Measurements from ENCODE around the gene ST8SIA2.
A peak's percentile ranks its signal among the peaks of the same experiment; 100 is the strongest.

Gene ST8SIA2

DNA sequence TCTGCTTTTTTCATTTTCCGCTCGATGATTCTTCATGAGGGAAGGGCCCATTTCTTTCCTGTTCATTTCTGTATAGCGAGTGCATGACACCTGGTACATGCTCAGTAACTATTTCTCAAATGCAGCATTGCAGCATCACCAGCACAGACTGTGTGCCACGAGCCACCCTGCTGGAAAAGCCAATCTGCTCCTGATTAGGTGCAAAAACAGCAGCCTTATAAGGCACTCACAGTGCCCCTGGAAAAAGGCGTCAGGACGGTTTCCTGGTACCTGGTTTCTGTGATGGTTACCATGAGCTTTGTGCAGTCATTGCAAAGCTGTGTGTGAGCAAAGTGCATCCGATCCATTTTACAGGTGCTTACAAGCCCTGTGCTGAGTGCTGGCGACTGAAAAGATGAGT lies 15.8 kb downstream of the ST8SIA2 start:
- no peak overlapping the region for H3K4me3 ChIP-seq (ENCODE audit: low read length in 2 of 2)
- no peak overlapping the region for H3K14ac ChIP-seq (ENCODE audit: low read length)
- H3K23ac ChIP-seq (ENCODE audit: low read depth, low read length, poor library complexity): no peak overlapping the region
- no peaks in the 10 kb centered on the region for H3K9me3 ChIP-seq (replicated peaks in 1 of 2; ENCODE audit: control insufficient read depth in 2 of 2, insufficient read depth in 1 of 2, low read depth in 1 of 2, low read length in 2 of 2)
- no peak overlapping the region for H2AFZ ChIP-seq (ENCODE audit: low read length)
- H3K9ac ChIP-seq (ENCODE audit: low read depth, low read length, poor library complexity): no peak overlapping the region
- H3K27me3 ChIP-seq (ENCODE audit: control insufficient read depth in 3 of 3, insufficient read depth in 3 of 3, low read depth in 1 of 3, low read length in 3 of 3): no peaks in the 10 kb centered on the region
- WGBS, 2 donors (ENCODE audit: extremely low coverage in 2 of 2, insufficient read length in 2 of 2, insufficient replicate concordance in 1 of 2): no CpG with 5 or more reads among the region's 8 CpGs
- H2AK5ac ChIP-seq (ENCODE audit: low read depth, low read length): no peak overlapping the region
- H3K36me3 ChIP-seq (replicated peaks in 1 of 2; ENCODE audit: control insufficient read depth in 2 of 2, insufficient read depth in 2 of 2, low read length in 2 of 2): peaks cover 9 to 51% of the 10 kb centered on the region in 2 donors
- H3K27ac ChIP-seq (replicated peaks; ENCODE audit: low read length): no peak overlapping the region
- peak overlapping the region; percentile 32 for H3K18ac ChIP-seq (ENCODE audit: low read length)
- no peak overlapping the region for H3K4ac ChIP-seq (ENCODE audit: low read length)
- no peak overlapping the region for H3K4me2 ChIP-seq (ENCODE audit: insufficient read depth, low read length, poor library complexity, severe bottlenecking)
- peaks cover 1% of the 10 kb centered on the region for H3K79me1 ChIP-seq (ENCODE audit: low read depth, low read length)
- H2BK15ac ChIP-seq (ENCODE audit: low read length): no peak overlapping the region
- H4K91ac ChIP-seq (ENCODE audit: low read depth, low read length, poor library complexity): no peak overlapping the region
- no peak overlapping the region for H2BK120ac ChIP-seq (ENCODE audit: low read depth, low read length)
- H2BK5ac ChIP-seq (ENCODE audit: low read length): no peak overlapping the region
- peaks cover 14 to 15% of the 10 kb centered on the region in 2 donors for H3K4me1 ChIP-seq (ENCODE audit: control insufficient read depth in 2 of 2, insufficient read depth in 1 of 2, low read depth in 1 of 2, low read length in 2 of 2)
- H4K8ac ChIP-seq (ENCODE audit: low read depth, low read length): no peak overlapping the region
- no peak overlapping the region for H2BK12ac ChIP-seq (ENCODE audit: low read length)
- no peak for DNase-seq (ENCODE audit: low spot score)

- Histone ChIP-seq H3K23ac (ENCODE audit: low read depth, low read length, poor library complexity) (no peak overlapping the region), H3K14ac (ENCODE audit: low read length) (no peak overlapping the region), H3K9ac (ENCODE audit: low read depth, low read length, poor library complexity) (no peak overlapping the region), H2AFZ (ENCODE audit: low read length) (no peak overlapping the region), H3K27ac (replicated peaks; ENCODE audit: low read length) (no peak overlapping the region), H2AK5ac (ENCODE audit: low read depth, low read length) (no peak overlapping the region), H3K4me3 (ENCODE audit: low read length in 2 of 2) (no peak overlapping the region), H2BK5ac (ENCODE audit: low read length) (no peak overlapping the region), H4K8ac (ENCODE audit: low read depth, low read length) (peak overlapping the region; percentile 26), H3K4me1 (ENCODE audit: control insufficient read depth in 2 of 2, insufficient read depth in 1 of 2, low read depth in 1 of 2, low read length in 2 of 2) (peaks cover 15 to 16% of the 10 kb centered on the region in 2 donors), H2BK12ac (ENCODE audit: low read length) (no peak overlapping the region), H3K4ac (ENCODE audit: low read length) (no peak overlapping the region), H3K18ac (ENCODE audit: low read length) (no peak overlapping the region), H3K27me3 (ENCODE audit: control insufficient read depth in 3 of 3, insufficient read depth in 3 of 3, low read depth in 1 of 3, low read length in 3 of 3) (no peaks in the 10 kb centered on the region), H3K9me3 (replicated peaks in 1 of 2; ENCODE audit: control insufficient read depth in 2 of 2, insufficient read depth in 1 of 2, low read depth in 1 of 2, low read length in 2 of 2) (no peaks in the 10 kb centered on the region), H3K4me2 (ENCODE audit: insufficient read depth, low read length, poor library complexity, severe bottlenecking) (no peak overlapping the region), H3K79me1 (ENCODE audit: low read depth, low read length) (peaks cover 1% of the 10 kb centered on the region), H2BK120ac (ENCODE audit: low read depth, low read length) (no peak overlapping the region), H4K91ac (ENCODE audit: low read depth, low read length, poor library complexity) (no peak overlapping the region), H2BK15ac (ENCODE audit: low read length) (no peak overlapping the region), H3K36me3 (replicated peaks in 1 of 2; ENCODE audit: control insufficient read depth in 2 of 2, insufficient read depth in 2 of 2, low read length in 2 of 2) (peaks cover 12 to 55% of the 10 kb centered on the region in 2 donors)
- no peak for DNase-seq (ENCODE audit: low spot score)
- no CpG with 5 or more reads among the region's 6 CpGs for WGBS, 2 donors (ENCODE audit: extremely low coverage in 2 of 2, insufficient read length in 2 of 2, insufficient replicate concordance in 1 of 2)
These were observed 16.9 kb downstream of the ST8SIA2 start for GRCh38 chr15:92410537-92410936.

DNA sequence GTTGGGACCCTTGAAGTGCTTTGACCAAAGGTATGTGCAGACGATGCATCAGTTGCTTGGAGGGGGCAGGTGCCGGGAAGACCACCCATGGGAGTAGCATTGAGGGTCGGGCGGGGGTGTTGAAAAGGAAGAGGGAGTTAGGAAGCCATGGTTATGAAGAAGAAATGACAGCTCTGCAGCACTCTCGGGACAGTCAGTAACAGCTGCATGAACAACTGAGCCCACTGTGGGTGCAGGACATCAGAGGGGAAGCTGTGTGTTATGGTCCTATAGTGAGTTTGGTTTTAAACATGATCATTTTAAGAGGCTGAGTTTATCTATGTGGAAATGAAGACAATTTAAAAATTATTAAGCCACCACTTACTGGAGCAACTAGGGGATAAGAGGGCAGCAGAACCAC lies 17.6 kb downstream of the ST8SIA2 start:
- Histone ChIP-seq H3K4me2 (ENCODE audit: insufficient read depth, low read length, poor library complexity, severe bottlenecking) (no peak overlapping the region), H3K14ac (ENCODE audit: low read length) (no peak overlapping the region), H3K23ac (ENCODE audit: low read depth, low read length, poor library complexity) (no peak overlapping the region), H3K27me3 (ENCODE audit: control insufficient read depth in 3 of 3, insufficient read depth in 3 of 3, low read depth in 1 of 3, low read length in 3 of 3) (no peaks in the 10 kb centered on the region), H3K27ac (replicated peaks; ENCODE audit: low read length) (no peak overlapping the region), H4K8ac (ENCODE audit: low read depth, low read length) (no peak overlapping the region), H2AK5ac (ENCODE audit: low read depth, low read length) (no peak overlapping the region), H3K4me3 (ENCODE audit: low read length in 2 of 2) (no peak overlapping the region), H3K36me3 (replicated peaks in 1 of 2; ENCODE audit: control insufficient read depth in 2 of 2, insufficient read depth in 2 of 2, low read length in 2 of 2) (peaks cover 11 to 55% of the 10 kb centered on the region in 2 donors), H3K4ac (ENCODE audit: low read length) (no peak overlapping the region), H3K9me3 (replicated peaks in 1 of 2; ENCODE audit: control insufficient read depth in 2 of 2, insufficient read depth in 1 of 2, low read depth in 1 of 2, low read length in 2 of 2) (no peaks in the 10 kb centered on the region), H3K79me1 (ENCODE audit: low read depth, low read length) (peaks cover 1% of the 10 kb centered on the region), H2BK12ac (ENCODE audit: low read length) (no peak overlapping the region), H2BK5ac (ENCODE audit: low read length) (no peak overlapping the region), H2BK15ac (ENCODE audit: low read length) (no peak overlapping the region), H3K18ac (ENCODE audit: low read length) (peak overlapping the region; percentile 13), H2BK120ac (ENCODE audit: low read depth, low read length) (no peak overlapping the region), H3K9ac (ENCODE audit: low read depth, low read length, poor library complexity) (no peak overlapping the region), H2AFZ (ENCODE audit: low read length) (no peak overlapping the region), H4K91ac (ENCODE audit: low read depth, low read length, poor library complexity) (no peak overlapping the region), H3K4me1 (ENCODE audit: control insufficient read depth in 2 of 2, insufficient read depth in 1 of 2, low read depth in 1 of 2, low read length in 2 of 2) (peaks cover 15 to 18% of the 10 kb centered on the region in 2 donors)
- DNase-seq (ENCODE audit: low spot score): no peak
- no CpG with 5 or more reads among the region's 5 CpGs for WGBS, 2 donors (ENCODE audit: extremely low coverage in 2 of 2, insufficient read length in 2 of 2, insufficient replicate concordance in 1 of 2)

GRCh38 chr15:92413510-92413909 lies 19.8 kb downstream of the ST8SIA2 start:
- DNase-seq (ENCODE audit: low spot score): peak; percentile 66
- H3K14ac ChIP-seq (ENCODE audit: low read length): no peak overlapping the region
- no peak overlapping the region for H3K4me2 ChIP-seq (ENCODE audit: insufficient read depth, low read length, poor library complexity, severe bottlenecking)
- no peak overlapping the region for H3K4ac ChIP-seq (ENCODE audit: low read length)
- peaks cover 1% of the 10 kb centered on the region for H3K79me1 ChIP-seq (ENCODE audit: low read depth, low read length)
- H2BK120ac ChIP-seq (ENCODE audit: low read depth, low read length): no peak overlapping the region
- no peak overlapping the region for H4K91ac ChIP-seq (ENCODE audit: low read depth, low read length, poor library complexity)
- H3K36me3 ChIP-seq (replicated peaks in 1 of 2; ENCODE audit: control insufficient read depth in 2 of 2, insufficient read depth in 2 of 2, low read length in 2 of 2): peaks cover 16 to 62% of the 10 kb centered on the region in 2 donors
- H2AK5ac ChIP-seq (ENCODE audit: low read depth, low read length): no peak overlapping the region
- H3K4me3 ChIP-seq (ENCODE audit: low read length in 2 of 2): no peak overlapping the region
- no peak overlapping the region for H4K8ac ChIP-seq (ENCODE audit: low read depth, low read length)
- no CpG with 5 or more reads among the region's 9 CpGs for WGBS, 2 donors (ENCODE audit: extremely low coverage in 2 of 2, insufficient read length in 2 of 2, insufficient replicate concordance in 1 of 2)
- peaks cover 0 to 6% of the 10 kb centered on the region in 2 donors for H3K9me3 ChIP-seq (replicated peaks in 1 of 2; ENCODE audit: control insufficient read depth in 2 of 2, insufficient read depth in 1 of 2, low read depth in 1 of 2, low read length in 2 of 2)
- H3K4me1 ChIP-seq (ENCODE audit: control insufficient read depth in 2 of 2, insufficient read depth in 1 of 2, low read depth in 1 of 2, low read length in 2 of 2): peaks cover 12 to 18% of the 10 kb centered on the region in 2 donors
- H2BK12ac ChIP-seq (ENCODE audit: low read length): no peak overlapping the region
- no peak overlapping the region for H3K23ac ChIP-seq (ENCODE audit: low read depth, low read length, poor library complexity)
- no peak overlapping the region for H2BK15ac ChIP-seq (ENCODE audit: low read length)
- H3K9ac ChIP-seq (ENCODE audit: low read depth, low read length, poor library complexity): no peak overlapping the region
- H3K18ac ChIP-seq (ENCODE audit: low read length): peak overlapping the region; percentile 39
- H3K27me3 ChIP-seq (ENCODE audit: control insufficient read depth in 3 of 3, insufficient read depth in 3 of 3, low read depth in 1 of 3, low read length in 3 of 3): no peaks in the 10 kb centered on the region
- H2BK5ac ChIP-seq (ENCODE audit: low read length): no peak overlapping the region
- peak overlapping the region; percentile 73 for H3K27ac ChIP-seq (replicated peaks; ENCODE audit: low read length)
- H2AFZ ChIP-seq (ENCODE audit: low read length): no peak overlapping the region
